ENCODE measurements around the gene EXOC2.

Gene EXOC2

DNA sequence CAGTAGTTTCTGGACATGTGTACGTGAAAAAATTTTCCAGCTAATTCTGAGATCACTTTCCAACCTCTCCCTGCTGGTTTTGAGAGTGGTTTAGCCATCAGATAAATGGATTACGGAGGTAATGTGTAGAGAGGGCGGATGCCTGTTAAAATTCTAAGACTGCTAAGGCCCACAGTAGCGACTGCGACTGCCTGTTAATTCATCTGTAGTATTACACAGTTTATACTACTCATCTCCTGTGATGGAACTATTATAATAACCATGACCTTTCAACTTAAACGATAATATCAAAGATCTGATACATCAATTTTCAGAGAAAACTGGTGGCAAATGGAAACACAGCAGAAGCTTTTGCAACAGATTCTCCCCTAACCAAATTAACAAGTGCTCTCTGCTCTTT is 199.1 kb downstream of the EXOC2 start (continued):
- no peak for TF ChIP-seq ISL1 (CRISPR knock-in tag; IDR thresholded peaks at IDR 0.05)
- TF ChIP-seq ZFP3 (CRISPR knock-in tag; IDR thresholded peaks at IDR 0.05): no peak
- no peak for TF ChIP-seq ZC3H10 (CRISPR knock-in tag; IDR thresholded peaks at IDR 0.05)
- no peak for TF ChIP-seq ZFP30 (CRISPR knock-in tag; IDR thresholded peaks at IDR 0.05)
- TF ChIP-seq, protein P1, sequence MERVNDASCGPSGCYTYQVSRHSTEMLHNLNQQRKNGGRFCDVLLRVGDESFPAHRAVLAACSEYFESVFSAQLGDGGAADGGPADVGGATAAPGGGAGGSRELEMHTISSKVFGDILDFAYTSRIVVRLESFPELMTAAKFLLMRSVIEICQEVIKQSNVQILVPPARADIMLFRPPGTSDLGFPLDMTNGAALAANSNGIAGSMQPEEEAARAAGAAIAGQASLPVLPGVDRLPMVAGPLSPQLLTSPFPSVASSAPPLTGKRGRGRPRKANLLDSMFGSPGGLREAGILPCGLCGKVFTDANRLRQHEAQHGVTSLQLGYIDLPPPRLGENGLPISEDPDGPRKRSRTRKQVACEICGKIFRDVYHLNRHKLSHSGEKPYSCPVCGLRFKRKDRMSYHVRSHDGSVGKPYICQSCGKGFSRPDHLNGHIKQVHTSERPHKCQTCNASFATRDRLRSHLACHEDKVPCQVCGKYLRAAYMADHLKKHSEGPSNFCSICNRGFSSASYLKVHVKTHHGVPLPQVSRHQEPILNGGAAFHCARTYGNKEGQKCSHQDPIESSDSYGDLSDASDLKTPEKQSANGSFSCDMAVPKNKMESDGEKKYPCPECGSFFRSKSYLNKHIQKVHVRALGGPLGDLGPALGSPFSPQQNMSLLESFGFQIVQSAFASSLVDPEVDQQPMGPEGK (CRISPR knock-in tag; IDR thresholded peaks at IDR 0.05; ENCODE audit: borderline replicate concordance): no peak

DNA sequence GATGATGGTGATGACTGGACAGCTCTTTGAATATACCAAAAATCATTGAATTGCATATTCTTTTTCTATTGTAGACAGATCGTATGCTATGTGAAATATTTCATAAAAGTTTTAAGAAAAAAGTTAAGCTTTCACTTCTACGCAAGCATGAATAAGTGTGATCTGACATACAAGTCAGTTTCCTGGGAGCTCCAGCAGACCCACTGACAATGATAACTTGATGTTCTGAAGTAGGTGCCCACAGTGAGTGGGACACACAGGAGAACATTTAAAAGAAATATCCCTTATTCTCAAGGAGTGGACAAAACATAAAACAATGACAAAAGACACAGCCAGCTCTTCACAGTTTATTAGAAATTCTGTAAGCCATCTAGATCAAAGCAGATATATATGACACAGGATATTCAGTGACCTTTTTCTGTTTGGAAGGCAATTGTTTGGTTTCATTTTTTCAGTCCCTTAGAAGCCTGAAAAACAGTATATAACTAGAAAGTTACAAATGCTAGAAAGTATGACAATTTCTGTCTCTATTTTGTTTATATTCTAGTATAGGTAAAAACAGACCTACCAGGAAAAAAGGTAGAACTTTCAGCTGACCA is 200.0 kb downstream of the EXOC2 start:
- no peak for TF ChIP-seq ESRRG (CRISPR knock-in tag; IDR thresholded peaks at IDR 0.05)
- no peak for TF ChIP-seq ZNF8 (CRISPR knock-in tag; IDR thresholded peaks at IDR 0.05)
- TF ChIP-seq GLIS3 (CRISPR knock-in tag; IDR thresholded peaks at IDR 0.05): no peak
- TF ChIP-seq, protein P2, sequence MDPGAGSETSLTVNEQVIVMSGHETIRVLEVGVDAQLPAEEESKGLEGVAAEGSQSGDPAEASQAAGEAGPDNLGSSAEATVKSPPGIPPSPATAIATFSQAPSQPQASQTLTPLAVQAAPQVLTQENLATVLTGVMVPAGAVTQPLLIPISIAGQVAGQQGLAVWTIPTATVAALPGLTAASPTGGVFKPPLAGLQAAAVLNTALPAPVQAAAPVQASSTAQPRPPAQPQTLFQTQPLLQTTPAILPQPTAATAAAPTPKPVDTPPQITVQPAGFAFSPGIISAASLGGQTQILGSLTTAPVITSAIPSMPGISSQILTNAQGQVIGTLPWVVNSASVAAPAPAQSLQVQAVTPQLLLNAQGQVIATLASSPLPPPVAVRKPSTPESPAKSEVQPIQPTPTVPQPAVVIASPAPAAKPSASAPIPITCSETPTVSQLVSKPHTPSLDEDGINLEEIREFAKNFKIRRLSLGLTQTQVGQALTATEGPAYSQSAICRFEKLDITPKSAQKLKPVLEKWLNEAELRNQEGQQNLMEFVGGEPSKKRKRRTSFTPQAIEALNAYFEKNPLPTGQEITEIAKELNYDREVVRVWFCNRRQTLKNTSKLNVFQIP (CRISPR knock-in tag; IDR thresholded peaks at IDR 0.05; ENCODE audit: borderline replicate concordance, low read depth): no peak
- TF ChIP-seq, protein P3, sequence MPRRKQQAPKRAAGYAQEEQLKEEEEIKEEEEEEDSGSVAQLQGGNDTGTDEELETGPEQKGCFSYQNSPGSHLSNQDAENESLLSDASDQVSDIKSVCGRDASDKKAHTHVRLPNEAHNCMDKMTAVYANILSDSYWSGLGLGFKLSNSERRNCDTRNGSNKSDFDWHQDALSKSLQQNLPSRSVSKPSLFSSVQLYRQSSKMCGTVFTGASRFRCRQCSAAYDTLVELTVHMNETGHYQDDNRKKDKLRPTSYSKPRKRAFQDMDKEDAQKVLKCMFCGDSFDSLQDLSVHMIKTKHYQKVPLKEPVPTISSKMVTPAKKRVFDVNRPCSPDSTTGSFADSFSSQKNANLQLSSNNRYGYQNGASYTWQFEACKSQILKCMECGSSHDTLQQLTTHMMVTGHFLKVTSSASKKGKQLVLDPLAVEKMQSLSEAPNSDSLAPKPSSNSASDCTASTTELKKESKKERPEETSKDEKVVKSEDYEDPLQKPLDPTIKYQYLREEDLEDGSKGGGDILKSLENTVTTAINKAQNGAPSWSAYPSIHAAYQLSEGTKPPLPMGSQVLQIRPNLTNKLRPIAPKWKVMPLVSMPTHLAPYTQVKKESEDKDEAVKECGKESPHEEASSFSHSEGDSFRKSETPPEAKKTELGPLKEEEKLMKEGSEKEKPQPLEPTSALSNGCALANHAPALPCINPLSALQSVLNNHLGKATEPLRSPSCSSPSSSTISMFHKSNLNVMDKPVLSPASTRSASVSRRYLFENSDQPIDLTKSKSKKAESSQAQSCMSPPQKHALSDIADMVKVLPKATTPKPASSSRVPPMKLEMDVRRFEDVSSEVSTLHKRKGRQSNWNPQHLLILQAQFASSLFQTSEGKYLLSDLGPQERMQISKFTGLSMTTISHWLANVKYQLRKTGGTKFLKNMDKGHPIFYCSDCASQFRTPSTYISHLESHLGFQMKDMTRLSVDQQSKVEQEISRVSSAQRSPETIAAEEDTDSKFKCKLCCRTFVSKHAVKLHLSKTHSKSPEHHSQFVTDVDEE (CRISPR knock-in tag; IDR thresholded peaks at IDR 0.05): no peak
- TF ChIP-seq ZNF70 (CRISPR knock-in tag; IDR thresholded peaks at IDR 0.05): no peak
- no peak for TF ChIP-seq PPARA (CRISPR knock-in tag; IDR thresholded peaks at IDR 0.05; ENCODE audit: borderline replicate concordance)
- no peak for TF ChIP-seq BACH2 (CRISPR knock-in tag; IDR thresholded peaks at IDR 0.05; ENCODE audit: borderline replicate concordance)
- no peak for TF ChIP-seq ZFP3 (CRISPR knock-in tag; IDR thresholded peaks at IDR 0.05)
- TF ChIP-seq CSDC2 (CRISPR knock-in tag; IDR thresholded peaks at IDR 0.05): no peak
- TF ChIP-seq, protein P1 (CRISPR knock-in tag; IDR thresholded peaks at IDR 0.05; ENCODE audit: borderline replicate concordance): no peak
- TF ChIP-seq CREB5 (CRISPR knock-in tag; IDR thresholded peaks at IDR 0.05; ENCODE audit: low read depth): no peak
- TF ChIP-seq OSR1 (CRISPR knock-in tag; IDR thresholded peaks at IDR 0.05): no peak
- TF ChIP-seq TOX (CRISPR knock-in tag; IDR thresholded peaks at IDR 0.05; ENCODE audit: borderline replicate concordance): no peak
- TF ChIP-seq ZC3H10 (CRISPR knock-in tag; IDR thresholded peaks at IDR 0.05): no peak
- no peak for TF ChIP-seq SNAI2 (CRISPR knock-in tag; IDR thresholded peaks at IDR 0.05)
- TF ChIP-seq TCF4 (CRISPR knock-in tag; IDR thresholded peaks at IDR 0.05; ENCODE audit: borderline replicate concordance): no peak
- no peak for ATAC-seq

DNA sequence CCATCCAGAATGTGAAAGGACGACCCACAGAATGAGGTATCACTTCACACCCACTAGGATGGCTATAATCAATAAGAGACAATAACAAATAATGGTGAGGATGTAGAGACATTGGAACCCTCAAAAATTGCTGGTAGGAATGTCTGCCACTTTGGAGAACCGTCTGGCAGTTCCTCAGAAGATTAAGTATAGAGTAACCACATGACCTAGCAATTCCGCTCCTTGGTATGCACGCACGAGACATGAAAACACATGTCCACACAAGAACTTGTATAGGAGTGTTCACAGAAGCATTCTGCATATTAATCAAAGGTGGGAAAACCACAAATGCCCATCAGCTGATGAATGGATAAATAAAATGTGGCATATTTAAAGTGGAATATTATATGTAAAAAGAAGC is 200.8 kb downstream of the EXOC2 start:
- no peak for ATAC-seq
- TF ChIP-seq ARNTL (CRISPR knock-in tag; IDR thresholded peaks at IDR 0.05; ENCODE audit: borderline replicate concordance, low read depth) (no peak), RARB (CRISPR knock-in tag; IDR thresholded peaks at IDR 0.05) (no peak), ZC3H10 (CRISPR knock-in tag; IDR thresholded peaks at IDR 0.05) (no peak), ZNF8 (CRISPR knock-in tag; IDR thresholded peaks at IDR 0.05) (no peak)
- TF ChIP-seq, protein P2 (CRISPR knock-in tag; IDR thresholded peaks at IDR 0.05; ENCODE audit: borderline replicate concordance, low read depth): no peak

Measured in SK-N-SH treated with all-trans-retinoic acid at 6 μM for 48 hours (cell line).